GM21381 (cell line): ENCODE data around the gene ACSF3.
A peak's percentile ranks its signal among the peaks of the same experiment; 100 is the strongest.

Experiments used
- ATAC-seq: cut with Tn5 transposase; IDR thresholded peaks from one replicate; pipeline ENCODE4 v1.9.1; 2021; ENCODE audit warnings: mild to moderate bottlenecking, moderate library complexity; ENCODE audit not compliant: unreplicated experiment

Gene ACSF3

DNA sequence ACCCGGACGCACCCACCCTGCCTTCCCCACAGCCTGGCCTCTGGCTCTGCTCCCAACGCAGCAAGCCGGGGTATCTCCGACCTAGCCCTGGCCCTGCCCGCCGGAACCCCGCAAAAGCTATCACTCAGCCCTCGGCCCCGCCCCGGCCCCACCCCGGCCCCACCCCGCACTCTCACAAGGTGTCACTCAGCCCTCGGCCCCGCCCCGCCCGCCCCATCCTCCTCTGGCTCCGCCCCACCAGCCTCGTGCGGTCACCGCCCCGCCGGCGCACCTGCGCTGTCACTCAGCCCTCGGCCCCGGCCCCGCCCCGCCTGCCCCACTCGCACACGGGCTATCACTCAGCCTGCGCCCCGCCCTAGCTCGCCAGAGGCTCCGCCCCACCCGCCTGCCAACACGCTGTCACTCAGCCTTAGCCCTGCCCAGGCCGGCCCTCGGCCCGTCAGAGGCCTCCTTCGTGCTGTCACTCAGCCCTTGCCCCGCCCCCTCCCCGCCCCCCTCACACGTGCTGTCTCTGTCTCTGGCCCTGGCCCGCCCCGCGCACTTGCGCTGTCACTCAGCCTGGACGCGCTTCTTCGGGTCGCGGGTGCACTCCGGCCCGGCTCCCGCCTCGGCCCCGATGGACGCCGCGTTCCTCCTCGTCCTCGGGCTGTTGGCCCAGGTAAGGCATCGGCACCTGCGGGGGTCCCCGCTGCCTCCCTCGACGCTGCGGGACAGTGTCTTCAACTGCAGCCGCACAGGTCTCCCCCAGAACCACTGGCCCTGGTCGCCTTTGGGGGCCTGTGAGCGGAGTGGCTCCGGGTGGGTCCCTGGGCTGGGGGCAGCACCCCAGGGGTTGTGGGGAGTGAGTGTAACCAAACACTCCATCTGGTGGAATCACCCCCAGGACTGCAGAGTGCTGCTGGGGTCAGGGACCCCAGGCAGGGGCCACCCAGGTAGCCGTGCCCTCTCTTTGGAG, 77.8 kb downstream of the ACSF3 start, which contains the start of gene CDH15:
Gene CDH15, plus strand, starts transcription at position 533 of the 955 bp plus-strand sequence. Its CDS starts 84 bp downstream, at position 617.
- peak; percentile 85 for ATAC-seq

GRCh38 chr16:89172171-89172527, 78.5 kb downstream of the ACSF3 start:
- ATAC-seq, result no peak

DNA sequence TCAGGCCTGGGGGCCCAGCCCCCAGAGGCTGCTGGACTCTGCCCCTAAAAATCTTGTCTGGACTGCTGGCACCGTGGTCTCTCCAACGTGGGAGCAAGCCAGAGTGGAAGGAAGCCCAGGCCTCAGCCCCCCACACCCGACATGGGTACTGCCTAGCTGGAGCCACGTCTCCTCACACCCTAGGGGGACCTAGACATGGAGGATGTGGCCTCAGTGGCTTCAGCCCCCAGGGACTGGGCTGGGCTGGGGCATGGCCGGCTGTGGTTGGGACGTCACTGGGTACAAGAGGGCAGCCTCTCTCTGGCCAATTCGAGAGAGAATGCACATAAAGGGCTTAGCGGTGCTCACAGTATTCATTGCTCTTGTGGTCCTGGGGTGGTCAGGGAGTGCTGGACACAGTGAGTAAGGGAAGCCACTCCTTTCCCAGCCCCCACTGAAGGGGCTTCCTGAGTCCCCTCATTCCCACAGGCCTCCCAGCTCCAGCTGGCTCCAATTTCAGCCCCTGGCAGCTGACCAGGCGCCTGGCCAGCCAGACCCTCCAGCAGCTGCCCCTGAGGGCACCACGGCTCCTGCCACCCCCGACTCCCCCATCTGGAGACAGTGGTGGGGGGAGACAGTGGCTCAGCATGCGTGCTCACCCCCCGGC, 79.0 kb downstream of the ACSF3 start:
- no peak for ATAC-seq

DNA sequence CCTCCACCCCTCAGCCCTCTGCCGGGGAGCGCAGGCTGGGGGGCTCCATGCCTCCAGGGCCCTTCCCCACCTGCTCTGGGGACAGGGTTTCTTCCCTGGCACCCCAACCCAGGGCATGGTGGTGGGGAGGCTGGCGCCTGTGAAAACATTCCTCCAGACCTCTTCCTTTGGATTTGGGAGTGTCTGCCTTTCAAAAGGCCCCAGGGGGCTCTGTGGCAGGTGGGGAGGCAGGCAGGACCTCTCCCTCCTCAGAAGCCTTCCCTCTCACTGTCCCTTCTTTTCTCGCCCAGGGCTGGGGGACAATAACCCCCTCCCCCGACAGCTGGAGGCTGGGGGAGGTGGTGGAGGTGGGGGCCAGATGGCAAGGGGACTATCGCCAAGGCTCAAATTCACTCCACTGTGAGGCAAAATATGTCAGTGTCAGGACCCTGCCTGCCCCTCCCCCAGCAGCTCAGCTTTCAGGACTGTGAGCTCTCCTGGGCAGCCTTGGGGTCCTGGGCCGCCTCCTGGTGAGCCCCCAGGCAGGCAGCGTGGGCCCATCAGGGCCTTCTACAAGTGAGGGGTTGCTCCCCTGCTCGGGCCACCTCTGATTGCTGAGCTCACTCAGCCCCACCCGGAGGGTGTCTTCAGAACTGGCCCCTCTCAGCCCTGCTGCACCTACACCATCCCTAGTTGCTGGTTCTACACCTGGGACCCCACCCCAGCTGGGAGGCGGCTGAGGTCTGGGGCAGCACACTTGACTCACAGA, 79.7 kb downstream of the ACSF3 start:
- no peak for ATAC-seq

- ATAC-seq, result no peak
Measured at GRCh38 chr16:89174055-89174827, 80.6 kb downstream of the ACSF3 start.

DNA sequence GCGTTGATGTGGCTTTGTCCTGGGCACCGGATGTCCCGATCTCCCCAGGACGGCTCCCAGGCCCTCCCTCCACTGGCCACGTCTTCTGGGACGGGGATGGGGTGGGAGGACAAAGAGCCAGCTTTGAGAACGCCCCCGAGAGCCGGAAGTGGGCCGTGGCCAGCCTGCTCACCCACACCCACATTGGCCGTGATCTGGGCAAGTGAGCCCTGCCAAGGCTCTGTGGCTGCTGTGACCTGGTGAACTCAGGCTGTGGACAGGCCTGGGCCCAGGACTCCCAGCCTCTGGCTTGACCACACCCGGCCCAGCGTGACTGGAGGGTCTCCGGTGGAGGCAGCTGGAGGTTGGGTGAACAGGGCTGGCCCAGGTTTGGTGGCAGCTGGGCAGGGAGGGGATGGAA, 81.2 kb downstream of the ACSF3 start:
- ATAC-seq, result no peak

GRCh38 chr16:89175280-89176146, 81.9 kb downstream of the ACSF3 start:
- no peak for ATAC-seq

DNA sequence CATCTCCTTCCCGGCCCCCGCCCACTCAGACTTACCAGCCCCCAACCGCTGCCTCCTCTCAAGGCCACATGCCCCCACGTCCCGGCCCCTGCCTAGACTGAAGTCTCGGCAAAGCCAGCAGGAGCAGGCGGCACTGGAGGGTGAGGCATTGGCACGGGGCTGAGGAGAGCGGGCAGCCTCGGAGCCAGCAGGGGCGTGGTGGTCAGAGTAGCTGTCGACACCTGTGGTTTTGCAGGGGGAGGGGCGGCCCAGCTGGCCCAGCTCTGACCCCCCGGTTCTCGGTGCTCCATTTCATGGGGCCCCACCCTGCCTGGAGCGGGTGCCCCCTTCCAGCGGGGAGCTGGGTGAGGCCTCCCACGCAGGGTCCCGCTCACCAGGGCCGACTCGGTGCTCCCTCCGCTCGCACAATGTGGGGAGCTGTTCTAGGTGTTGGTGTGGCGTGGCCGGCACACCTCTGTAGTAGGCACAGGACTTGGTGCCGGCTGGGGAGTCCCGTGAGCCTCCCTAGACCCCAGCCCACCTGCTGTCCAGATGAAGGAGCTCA, 82.6 kb downstream of the ACSF3 start:
- no peak for ATAC-seq

DNA sequence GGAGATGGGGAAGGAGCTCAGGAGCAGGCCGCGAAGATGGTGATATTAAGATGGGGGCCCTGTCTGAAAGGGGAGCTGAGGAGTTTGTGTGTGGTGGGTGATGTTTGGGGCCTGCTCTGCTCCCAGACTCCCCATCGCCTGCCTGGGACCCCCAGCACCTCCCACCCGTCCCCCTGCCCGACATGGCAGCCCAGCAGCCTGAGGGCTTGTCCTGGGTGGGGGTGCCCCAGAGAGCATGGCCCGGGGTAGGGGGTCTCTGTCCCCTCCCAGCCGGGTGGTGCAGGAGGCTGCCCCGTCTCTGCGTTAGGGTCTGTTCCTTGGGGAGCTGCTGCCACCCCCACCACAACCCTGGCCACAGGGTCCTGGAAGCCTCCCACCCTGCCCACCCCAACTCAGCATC, 83.1 kb downstream of the ACSF3 start:
- no peak for ATAC-seq

- no peak for ATAC-seq
Measured at GRCh38 chr16:89177501-89177900, 83.8 kb downstream of the ACSF3 start.

DNA sequence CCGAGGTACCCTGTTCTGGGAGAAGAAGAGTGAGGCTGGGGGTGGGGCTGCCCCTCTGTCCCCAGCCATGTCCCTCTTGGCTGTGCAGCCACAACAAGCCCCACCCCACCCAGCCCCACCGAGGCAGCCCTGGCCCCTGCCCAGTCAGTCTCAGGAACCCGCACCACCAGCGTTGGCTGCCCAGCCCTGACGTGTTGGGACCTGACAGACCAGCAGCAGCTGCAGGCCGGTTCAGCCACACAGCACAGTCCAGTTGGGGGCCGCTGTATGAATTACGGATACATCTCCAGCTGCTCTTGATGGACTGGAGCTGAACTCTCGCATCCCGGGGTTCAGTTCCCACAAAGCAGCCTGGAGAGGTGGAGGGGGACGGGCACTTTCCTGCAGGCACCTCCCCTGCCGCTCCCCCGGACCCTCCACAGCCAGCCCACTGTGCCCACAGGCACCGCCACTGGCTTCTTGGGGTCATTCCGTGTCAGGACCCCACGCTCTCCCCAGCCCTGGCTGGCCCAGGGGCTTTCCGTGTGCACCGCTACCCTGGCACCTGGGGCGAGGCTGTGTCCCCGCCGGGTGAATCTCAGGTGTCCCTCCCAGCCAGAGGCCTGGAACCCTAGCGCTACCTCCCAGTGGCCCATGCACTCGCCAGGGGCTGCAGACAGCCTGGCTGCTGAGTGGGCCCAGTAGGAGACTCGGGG, 84.9 kb downstream of the ACSF3 start:
- no peak for ATAC-seq

DNA sequence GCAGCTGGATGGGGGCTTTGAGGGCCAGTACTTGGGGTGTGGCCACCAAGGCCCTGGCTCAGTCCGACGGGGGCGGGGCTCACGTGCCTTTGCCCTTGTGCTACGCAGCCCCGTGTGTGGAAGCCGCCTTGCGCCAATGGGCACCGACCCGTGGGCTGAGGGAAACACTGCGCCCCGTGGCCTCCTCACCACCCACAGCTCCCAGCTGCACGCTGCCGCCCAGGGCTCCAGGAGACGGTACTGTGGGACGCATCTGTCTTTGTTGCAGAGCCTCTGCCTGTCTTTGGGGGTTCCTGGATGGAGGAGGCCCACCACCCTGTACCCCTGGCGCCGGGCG, 85.5 kb downstream of the ACSF3 start:
- ATAC-seq, result no peak

GRCh38 chr16:89179656-89180315, 86.1 kb downstream of the ACSF3 start:
- ATAC-seq, result no peak

- ATAC-seq, result no peak
Measured at GRCh38 chr16:89183463-89183862, 89.8 kb downstream of the ACSF3 start.

- no peak for ATAC-seq
Measured at GRCh38 chr16:89183975-89184676, 90.5 kb downstream of the ACSF3 start.

- no peak for ATAC-seq
Measured at GRCh38 chr16:89184677-89184932, 91.0 kb downstream of the ACSF3 start.

DNA sequence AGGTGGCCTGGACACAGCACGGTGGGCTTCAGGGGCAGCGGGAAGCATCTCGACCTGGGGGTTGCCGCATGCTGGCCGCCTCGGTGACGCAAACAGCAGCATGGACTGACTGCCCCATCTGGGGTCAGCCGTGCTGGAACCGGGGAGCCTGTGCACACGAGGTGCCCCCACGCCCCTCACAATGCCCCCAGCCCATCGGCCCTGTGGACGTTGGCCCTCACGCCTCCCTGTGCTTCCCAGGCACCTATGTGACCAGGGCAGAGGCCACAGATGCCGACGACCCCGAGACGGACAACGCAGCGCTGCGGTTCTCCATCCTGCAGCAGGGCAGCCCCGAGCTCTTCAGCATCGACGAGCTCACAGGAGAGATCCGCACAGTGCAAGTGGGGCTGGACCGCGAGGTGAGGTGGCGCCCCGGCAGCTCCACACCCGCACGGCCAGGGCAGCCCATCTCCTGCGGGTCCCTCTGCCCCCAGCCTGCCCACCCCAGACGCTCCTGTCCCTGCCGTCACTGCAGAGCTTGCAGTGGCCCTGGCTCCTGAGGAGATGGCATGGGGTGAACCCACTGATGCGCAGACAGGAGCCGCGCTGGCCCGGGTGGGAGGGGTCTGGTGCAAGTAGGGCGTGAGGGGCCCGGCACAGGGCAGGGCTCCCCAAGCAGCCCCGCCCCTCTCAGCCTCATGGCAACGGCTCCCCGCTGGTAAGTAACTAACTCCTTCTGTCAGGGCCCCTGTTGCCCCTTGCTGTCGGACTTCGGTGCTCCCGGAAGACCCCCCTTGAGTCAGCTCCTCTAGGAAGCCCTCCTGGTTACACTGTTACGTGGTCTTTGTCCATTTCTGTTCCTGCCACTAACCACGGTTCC, 91.5 kb downstream of the ACSF3 start:
- ATAC-seq, result no peak
